Fibroblast of lung (primary cell): ENCODE measurements around the gene CEP128.

ENCODE experiments used
- EZH2 ChIP-seq: IDR thresholded peaks from 2 replicates; pipeline ENCODE4 v1.5.1; 2012; ENCODE audit warnings: low read length, control low read depth, mild to moderate bottlenecking; ENCODE audit errors: missing control alignments
- TF ChIP-seq, protein P1 (sequence below), 2 donors: IDR thresholded peaks in 1 of 2; conservative IDR thresholded peaks in 1 of 2; 1 replicate in 1 of 2; 2 replicates in 1 of 2; pipeline ENCODE4 v1.5.1; 2011 to 2012; ENCODE audit warnings: low read length in 2 of 2, control low read depth in 1 of 2, inconsistent platforms in 1 of 2, low read depth in 1 of 2, mild to moderate bottlenecking in 1 of 2

DNA sequence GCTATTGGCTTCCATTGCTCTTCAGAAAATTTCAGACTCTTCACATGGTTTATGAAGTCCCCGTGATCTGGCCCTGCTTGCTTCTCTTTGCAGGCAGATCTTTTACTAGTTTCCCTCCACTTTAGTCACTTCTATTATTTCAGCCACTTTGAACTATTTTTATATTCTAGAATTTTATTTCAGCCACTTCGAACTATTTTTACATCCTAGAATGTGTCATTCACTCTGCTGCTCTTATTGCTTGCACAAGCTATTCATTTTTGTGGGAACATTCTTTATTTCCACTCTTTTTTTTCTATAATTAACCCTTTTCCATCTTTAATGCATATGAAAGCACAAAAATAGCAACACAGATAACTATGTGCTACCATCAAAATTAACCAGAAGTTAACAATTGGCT lies 38.4 kb upstream of the CEP128 start:
- TF ChIP-seq, protein P1, sequence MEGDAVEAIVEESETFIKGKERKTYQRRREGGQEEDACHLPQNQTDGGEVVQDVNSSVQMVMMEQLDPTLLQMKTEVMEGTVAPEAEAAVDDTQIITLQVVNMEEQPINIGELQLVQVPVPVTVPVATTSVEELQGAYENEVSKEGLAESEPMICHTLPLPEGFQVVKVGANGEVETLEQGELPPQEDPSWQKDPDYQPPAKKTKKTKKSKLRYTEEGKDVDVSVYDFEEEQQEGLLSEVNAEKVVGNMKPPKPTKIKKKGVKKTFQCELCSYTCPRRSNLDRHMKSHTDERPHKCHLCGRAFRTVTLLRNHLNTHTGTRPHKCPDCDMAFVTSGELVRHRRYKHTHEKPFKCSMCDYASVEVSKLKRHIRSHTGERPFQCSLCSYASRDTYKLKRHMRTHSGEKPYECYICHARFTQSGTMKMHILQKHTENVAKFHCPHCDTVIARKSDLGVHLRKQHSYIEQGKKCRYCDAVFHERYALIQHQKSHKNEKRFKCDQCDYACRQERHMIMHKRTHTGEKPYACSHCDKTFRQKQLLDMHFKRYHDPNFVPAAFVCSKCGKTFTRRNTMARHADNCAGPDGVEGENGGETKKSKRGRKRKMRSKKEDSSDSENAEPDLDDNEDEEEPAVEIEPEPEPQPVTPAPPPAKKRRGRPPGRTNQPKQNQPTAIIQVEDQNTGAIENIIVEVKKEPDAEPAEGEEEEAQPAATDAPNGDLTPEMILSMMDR (conservative IDR thresholded peaks at IDR 0.05 in 1 of 2, IDR thresholded peaks at IDR 0.05 in 1 of 2; ENCODE audit: low read depth in 1 of 2, low read length in 2 of 2), result no peak
- TF ChIP-seq EZH2, result no peak
